HG02938 (cell line): ENCODE measurements around the gene SCYGR8.
"Not testable (repeated sequence)": the region's sequence is repeated elsewhere in the genome, so short reads cannot be mapped to it uniquely, and the experiment has no call there.

ENCODE experiments used
- ATAC-seq: cut with Tn5 transposase; IDR thresholded peaks from one replicate; pipeline ENCODE4 v1.9.1; 2021; ENCODE audit warnings: mild to moderate bottlenecking, moderate library complexity; ENCODE audit not compliant: unreplicated experiment

The SCYGR8 gene, protein sequence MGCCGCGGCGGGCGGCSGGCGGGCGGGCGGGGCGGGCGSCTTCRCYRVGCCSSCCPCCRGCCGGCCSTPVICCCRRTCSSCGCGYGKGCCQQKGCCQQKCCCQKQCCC

DNA sequence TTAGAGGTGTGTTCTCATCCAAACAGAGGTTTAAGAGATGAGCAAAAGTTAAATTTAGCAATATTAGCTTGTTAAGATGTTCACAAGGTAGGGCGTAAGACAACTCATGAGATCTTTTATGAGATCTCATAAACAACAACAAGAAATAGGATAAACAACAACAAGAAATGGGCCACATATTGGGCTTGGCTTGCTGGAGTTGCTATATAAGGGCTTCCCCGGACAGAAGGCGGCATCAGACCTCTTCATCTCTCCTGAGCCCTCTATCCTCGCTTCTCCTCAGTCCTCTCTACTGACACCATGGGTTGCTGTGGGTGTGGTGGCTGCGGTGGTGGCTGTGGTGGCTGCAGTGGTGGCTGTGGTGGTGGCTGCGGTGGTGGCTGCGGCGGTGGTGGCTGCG lies at the start of gene SCYGR8:
TSS of gene SCYGR8 (plus strand) at position 301 of the 400 bp plus-strand sequence. CDS start at position 301, 0 bp downstream.
- no peak for ATAC-seq

GRCh38 chr2:227696990-227697679 lies 48.6 kb upstream of the SCYGR8 start:
- ATAC-seq: no peak

DNA sequence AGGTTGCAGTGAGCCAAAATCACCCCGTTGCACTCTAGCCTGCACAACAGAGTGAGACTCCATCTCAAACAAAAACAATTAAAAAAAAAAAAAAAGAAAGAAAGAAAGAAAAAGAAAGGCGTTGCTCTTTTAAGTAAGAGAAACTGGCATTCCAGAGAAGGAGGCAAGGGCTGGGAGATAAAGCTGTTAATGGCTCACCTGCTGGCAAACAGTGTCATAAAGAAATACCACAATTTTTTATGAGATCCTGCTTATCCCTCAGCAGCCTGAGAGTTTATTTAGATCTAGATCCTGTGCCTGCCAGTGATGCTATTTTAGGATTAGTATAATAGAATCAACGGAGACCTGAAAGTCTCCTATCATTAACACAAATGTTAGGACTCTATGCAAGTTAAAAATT lies 44.1 kb upstream of the SCYGR8 start:
- ATAC-seq: no peak

DNA sequence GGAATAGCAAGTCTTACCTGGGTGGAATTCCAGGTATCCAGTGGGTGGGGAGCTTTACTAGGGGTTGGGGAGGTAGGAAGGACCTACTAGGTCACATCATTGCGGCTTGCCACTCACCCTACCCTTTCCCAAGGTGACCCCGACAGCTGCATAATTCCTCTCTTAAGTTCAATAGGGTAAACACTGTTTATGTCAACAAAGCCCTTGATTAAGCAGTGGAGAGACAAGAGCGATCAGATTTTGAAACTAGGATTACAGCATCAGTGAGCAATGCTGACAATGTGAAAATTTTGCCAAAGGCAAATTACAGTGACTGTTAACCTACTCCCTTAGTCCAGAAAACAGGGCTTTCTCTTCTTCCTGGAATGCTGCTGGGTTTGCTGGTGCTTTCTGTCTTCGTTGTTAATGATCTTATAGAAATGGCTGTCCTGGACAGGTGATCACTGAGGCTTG lies 42.4 kb upstream of the SCYGR8 start:
- no peak for ATAC-seq

DNA sequence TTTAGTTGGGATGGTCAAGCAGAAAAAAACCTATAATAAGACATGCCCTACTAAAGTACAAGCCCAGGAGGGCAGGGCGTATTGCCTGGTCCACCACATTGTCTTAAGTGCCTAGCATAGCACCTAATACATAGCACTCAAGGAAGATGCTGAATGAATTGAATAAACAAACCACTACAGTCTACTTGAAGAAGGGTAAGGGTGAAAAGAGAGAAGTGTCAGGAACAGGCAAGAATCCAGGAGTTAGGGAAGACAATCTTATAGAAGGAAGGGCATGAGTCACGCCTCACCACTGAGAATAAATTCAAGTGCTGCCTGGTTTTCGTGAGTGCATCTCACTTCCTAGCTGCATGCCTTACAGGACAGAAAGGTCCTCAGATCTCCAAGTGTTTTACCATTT lies 41.7 kb upstream of the SCYGR8 start:
- ATAC-seq: no peak

DNA sequence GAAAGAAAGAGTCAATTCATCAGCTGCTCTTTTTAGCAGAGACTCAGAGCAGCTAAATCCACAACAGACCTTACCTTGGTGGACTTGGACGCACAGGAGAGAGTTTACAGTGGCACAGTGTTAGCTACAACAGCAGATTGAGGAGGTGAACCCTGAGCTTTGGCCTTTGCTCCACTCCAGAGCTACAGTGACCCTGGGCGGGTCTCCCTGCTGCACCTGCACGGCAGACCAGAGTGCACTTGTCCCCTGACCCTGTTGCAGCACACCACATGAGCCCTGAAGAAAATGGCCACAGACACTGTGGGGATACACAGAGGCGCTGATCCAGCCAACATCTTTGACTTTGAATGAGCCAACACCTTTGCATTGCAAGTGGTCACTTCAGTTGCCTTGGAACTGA lies 38.8 kb upstream of the SCYGR8 start:
- no peak for ATAC-seq

DNA sequence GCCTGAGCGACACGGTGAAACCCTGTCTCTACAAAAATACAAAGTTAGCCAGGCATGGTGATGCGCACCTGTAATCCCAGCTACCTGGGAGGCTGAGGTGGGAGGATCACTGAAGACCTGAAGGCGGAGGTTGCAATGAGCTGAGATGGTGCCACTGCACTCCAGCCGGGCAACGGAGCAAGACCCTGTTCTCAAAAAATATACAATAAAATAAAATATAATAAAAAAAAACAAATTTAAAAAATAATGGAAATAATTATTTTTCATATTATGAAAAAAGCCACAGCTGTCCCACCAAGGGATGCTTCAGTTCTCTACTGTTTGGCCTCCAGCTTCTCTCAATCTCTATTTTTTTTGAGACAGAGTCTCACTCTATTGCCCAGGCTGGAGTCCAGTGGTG lies 38.3 kb upstream of the SCYGR8 start:
- ATAC-seq: no peak

DNA sequence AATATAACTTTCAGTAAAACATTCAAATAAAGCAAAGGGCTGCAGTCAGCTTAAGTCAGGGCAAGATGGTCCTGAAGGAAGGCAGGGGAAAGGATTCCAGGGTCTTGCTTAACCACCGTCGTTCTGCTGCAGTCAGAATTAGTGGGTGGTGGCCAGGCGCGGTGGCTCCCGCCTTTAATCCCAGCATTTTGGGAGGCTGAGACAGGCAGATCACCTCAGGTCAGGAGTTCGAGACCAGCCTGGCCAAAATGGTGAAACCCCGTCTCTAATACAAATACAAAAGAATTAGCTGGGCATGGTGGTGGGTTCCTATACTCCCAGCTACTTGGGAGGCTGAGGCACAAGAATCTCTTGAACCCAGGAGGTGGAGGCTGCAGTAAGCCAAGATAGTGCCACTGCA lies 34.7 kb upstream of the SCYGR8 start:
- no peak for ATAC-seq

- no peak for ATAC-seq
Measured at GRCh38 chr2:227713291-227713690, 32.4 kb upstream of the SCYGR8 start.

DNA sequence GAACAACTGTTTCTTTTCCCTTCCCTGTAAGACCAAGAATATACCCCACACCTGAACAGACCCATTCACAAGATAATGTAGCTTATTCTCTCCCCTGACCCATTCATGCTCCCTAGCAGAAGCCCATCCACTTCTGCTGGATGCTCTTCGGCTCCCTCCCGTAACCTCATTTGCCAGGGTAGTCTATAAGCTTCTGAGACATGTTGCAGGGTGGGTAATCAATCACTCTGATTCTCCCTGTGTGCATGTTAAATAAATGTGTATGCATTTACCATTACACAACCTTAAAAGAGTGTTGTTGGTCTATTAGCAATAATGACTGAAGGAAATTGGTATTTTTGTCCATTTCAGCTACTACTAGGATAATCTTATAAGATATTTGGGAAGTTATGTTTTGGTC lies 29.2 kb upstream of the SCYGR8 start:
- ATAC-seq: no peak

GRCh38 chr2:227717687-227718567 lies 27.8 kb upstream of the SCYGR8 start, which contains the start of gene SLC19A3:
TSS of gene SLC19A3 (minus strand) at chr2:227718028. CDS start at chr2:227702318, 15,710 bp downstream.
- no peak for ATAC-seq

DNA sequence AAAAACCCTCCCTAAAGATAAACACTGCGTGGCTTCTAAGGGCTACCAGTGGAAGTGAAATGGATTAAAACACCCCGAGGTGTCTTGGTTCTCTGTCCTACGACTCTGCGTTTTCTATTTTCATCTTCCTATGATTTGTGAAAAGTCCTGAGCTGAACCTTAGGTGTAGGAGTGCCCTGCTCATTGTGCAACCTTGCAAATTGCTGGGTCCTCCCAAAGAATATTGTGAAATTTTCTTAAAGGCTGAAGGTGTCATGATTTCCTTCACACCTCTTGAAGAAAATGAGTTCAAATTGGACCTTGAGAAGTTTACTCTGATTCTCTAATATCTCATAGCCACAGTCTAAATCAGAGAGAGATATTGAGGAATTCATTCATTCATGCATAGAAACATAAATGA lies 26.1 kb upstream of the SCYGR8 start:
- ATAC-seq: no peak

- ATAC-seq: no peak
Measured at GRCh38 chr2:227720680-227721079, 25.0 kb upstream of the SCYGR8 start.

GRCh38 chr2:227722821-227723220 lies 22.9 kb upstream of the SCYGR8 start:
- not testable (repeated sequence) for ATAC-seq

DNA sequence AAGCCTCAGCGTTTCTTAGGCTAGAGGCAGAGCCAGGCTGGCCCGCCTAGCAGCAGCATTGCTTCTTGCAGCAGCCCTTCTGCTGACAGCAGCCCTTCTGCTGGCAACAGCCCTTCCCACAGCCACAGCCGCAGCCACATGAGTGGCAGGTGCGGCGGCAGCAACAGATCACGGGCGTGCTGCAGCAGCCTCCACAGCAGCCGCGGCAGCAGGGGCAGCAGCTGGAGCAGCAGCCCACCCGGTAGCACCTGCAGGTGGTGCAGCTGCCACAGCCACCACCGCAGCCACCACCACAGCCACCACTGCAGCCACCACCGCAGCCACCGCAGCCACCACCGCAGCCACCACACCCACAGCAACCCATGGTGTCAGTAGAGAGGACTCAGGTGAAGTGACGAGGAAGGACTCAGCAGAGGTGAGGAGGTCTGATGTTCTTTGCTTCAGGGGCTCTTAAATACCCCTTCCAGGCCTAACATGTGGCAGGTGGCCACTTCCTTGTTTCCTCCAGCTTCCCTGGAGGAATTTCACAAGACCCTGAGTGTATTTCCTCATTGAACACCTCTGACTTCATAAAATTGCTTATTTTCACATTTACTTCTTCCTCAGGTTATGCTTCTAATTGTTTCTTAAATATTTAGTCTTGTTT lies 21.2 kb upstream of the SCYGR8 start, which contains the start of gene SCYGR6:
TSS of gene SCYGR6 (minus strand) at position 364 of the 646 bp plus-strand sequence. CDS start at position 364, 0 bp downstream.
- no peak for ATAC-seq

GRCh38 chr2:227728035-227728434 lies 17.7 kb upstream of the SCYGR8 start, which contains the start of gene SCYGR7:
TSS of gene SCYGR7 (plus strand) at chr2:227728335. CDS start at chr2:227728335, 0 bp downstream.
- ATAC-seq: no peak

GRCh38 chr2:227739351-227739750 lies 6.3 kb upstream of the SCYGR8 start:
- ATAC-seq: no peak

DNA sequence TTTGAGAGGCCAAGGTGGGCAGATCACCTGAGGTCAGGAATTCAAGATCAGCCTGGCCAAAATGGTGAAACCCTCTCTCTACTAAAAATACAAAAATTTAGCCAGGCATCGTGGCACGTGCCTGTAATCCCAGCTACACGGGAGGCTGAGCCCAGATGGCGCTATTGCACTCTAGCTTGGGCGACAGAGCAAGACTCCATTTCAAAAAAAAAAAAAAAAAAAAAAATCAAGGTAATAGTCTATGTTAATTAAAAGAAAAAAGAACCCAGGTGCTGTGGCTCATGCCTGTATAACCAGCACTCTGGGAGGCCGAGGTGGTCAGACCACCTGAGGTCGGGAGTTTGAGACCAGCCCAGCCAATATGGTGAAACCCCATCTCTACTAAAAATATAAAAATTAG lies 5.0 kb upstream of the SCYGR8 start:
- ATAC-seq: not testable (repeated sequence)

DNA sequence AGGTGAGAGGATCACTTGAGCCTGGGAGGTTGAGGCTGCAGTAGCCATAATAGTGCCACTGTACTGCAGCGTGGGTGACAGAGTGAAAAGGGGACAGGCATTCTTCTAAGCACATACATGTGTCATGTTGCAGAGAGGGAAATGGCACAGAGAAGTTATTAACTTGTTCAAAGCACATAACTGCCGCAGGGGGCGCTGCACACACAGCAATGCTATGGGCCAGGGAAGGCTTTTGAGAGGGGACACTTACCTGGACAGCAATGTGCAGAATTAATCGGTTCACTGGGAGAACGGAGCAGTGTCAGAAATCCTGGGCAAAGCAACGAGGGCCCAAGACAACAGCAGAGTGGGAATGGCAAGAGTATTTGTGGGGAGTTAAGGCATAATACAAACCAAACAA lies 2.4 kb downstream of the SCYGR8 start:
- no peak for ATAC-seq

- ATAC-seq: not testable (repeated sequence)
Measured at GRCh38 chr2:227756261-227756660, 10.6 kb downstream of the SCYGR8 start.
